PC-9 (cell line): Measurements from ENCODE around the gene KIF26A. TPM values are rescaled to one million over a fixed set of nuclear protein-coding genes. Genes with fewer than 3 reads are reported as not detected.

Source experiments
- BruUV-seq: library from RNA; stranded (reverse); fragments of 400-500 nt; replicated peaks from 2 replicates; lab custom pipeline; 2021; lab: Mats Ljungman, UMichigan
- CTCF ChIA-PET: fragments of 300-600 bp; sonication (Branson Sonifier 250); formaldehyde crosslinking; loops from one replicate; lab custom pipeline; 2022; ENCODE audit warnings: antibody characterized with exemption; lab: Charles Lee
- POLR2A ChIA-PET: fragments of 300-600 bp; sonication (Branson Sonifier 250); formaldehyde crosslinking; loops from one replicate; lab custom pipeline; 2022; ENCODE audit warnings: antibody characterized with exemption; ENCODE audit not compliant: unreplicated experiment; lab: Charles Lee
- DNase-seq, 2 experiments: peaks; one replicate each; pipeline versions ENCODE4 v3.0.0 to v3.0.0-alpha.2; 2015 to 2022; ENCODE audit warnings: mixed read lengths in 1 of 2
- H2AFZ ChIP-seq: fragments of 200-600 bp; sonication (generic); 2 replicates; pipeline ENCODE4 v1.8.1; 2017; ENCODE audit warnings: antibody characterized with exemption
- H3F3A ChIP-seq: fragments of 200-600 bp; sonication (generic); 2 replicates; pipeline ENCODE4 v1.8.1; 2017; ENCODE audit warnings: antibody characterized with exemption, mild to moderate bottlenecking, low read depth; ENCODE audit not compliant: insufficient read depth
- H3K27ac ChIP-seq: fragments of 200-600 bp; sonication (generic); 2 replicates; pipeline ENCODE4 v1.6.1; 2016; ENCODE audit warnings: mixed run types
- H3K27me3 ChIP-seq: fragments of 200-600 bp; sonication (generic); 2 replicates; pipeline ENCODE4 v1.6.1; 2016; ENCODE audit warnings: low read depth, mixed run types; ENCODE audit not compliant: insufficient read depth
- H3K36me3 ChIP-seq: fragments of 200-600 bp; sonication (generic); 2 replicates; pipeline ENCODE4 v1.6.1; 2016; ENCODE audit warnings: low read depth, mixed run types
- H3K4me1 ChIP-seq: fragments of 200-600 bp; sonication (generic); replicated peaks from 2 replicates; pipeline ENCODE4 v1.6.1; 2016; ENCODE audit warnings: mixed run types; ENCODE audit not compliant: insufficient read depth
- H3K4me2 ChIP-seq: fragments of 200-600 bp; sonication (generic); 2 replicates; pipeline ENCODE4 v1.6.1; 2017; ENCODE audit warnings: mixed run types
- H3K4me3 ChIP-seq: fragments of 200-600 bp; sonication (generic); 2 replicates; pipeline ENCODE4 v1.6.1; 2016; ENCODE audit warnings: mixed run types
- H3K79me2 ChIP-seq: fragments of 200-600 bp; sonication (generic); 2 replicates; pipeline ENCODE4 v1.6.1; 2017; ENCODE audit warnings: low read depth, mixed run types
- H3K9me2 ChIP-seq: fragments of 200-600 bp; sonication (generic); 2 replicates; pipeline ENCODE4 v1.8.1; 2017; ENCODE audit warnings: mild to moderate bottlenecking; ENCODE audit not compliant: insufficient read depth
- H3K9me3 ChIP-seq: fragments of 200-600 bp; sonication (generic); 2 replicates; pipeline ENCODE4 v1.8.1; 2016; ENCODE audit warnings: low read depth; ENCODE audit not compliant: insufficient read depth
- H4K20me1 ChIP-seq: fragments of 200-600 bp; sonication (generic); 2 replicates; pipeline ENCODE4 v1.8.1; 2017; ENCODE audit not compliant: insufficient read depth
- EZH2 ChIP-seq: fragments of 200-600 bp; sonication (generic); IDR thresholded peaks from 2 replicates; pipeline ENCODE4 v1.8.0; 2017; ENCODE audit warnings: antibody characterized with exemption, low read depth
- intact Hi-C: fragments of 100-400 bp; cut with micrococcal nuclease; formaldehyde crosslinking; loops from one replicate; pipeline ENCODE4 v1.10.0; 2022; ENCODE audit not compliant: unreplicated experiment
- total RNA-seq: library from RNA; stranded (reverse); gene quantifications from 2 replicates; pipeline ENCODE4 v1.2.3, GENCODE V29; 2021
- TF ChIP-seq, protein P1 (sequence below): fragments of 200-600 bp; sonication (generic); conservative IDR thresholded peaks from 2 replicates; pipeline ENCODE4 v1.6.1; 2017; ENCODE audit warnings: mixed run types, antibody characterized with exemption, mild to moderate bottlenecking, moderate library complexity

Gene KIF26A
- total RNA-seq, 1 experiment from 2014 or later, result 0.17 TPM

DNA sequence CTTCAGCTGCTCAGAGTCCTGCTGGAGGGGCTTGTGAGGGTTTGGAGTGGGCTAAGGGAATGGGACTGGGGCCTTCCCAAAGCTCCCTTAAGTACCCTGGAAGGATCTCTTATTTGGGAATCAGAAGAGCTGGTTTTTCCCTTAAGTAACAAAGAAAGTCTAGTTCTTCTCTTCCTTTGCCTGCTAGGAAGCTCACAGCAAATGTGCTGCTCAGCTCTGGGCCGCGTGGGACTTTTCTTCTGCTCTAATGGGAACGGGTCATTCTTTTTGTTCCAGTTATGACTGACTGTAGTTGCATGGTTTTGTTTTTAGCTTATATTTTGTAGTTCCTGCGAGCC, 6.0 kb downstream of the KIF26A start:
- Histone ChIP-seq H3K36me3 (no peaks in the 10 kb centered on the region), H3K9me3 (no peaks in the 10 kb centered on the region), H3K27ac (no peak overlapping the region), H3K9me2 (no peaks in the 10 kb centered on the region), H4K20me1 (no peaks in the 10 kb centered on the region), H3K4me2 (no peak overlapping the region), H3F3A (no peaks in the 10 kb centered on the region), H3K27me3 (peaks cover 80% of the 10 kb centered on the region), H3K4me1 (no peaks in the 10 kb centered on the region), H3K4me3 (no peak overlapping the region), H2AFZ (no peak overlapping the region), H3K79me2 (no peaks in the 10 kb centered on the region)
- no TSS peak for BruUV-seq
- TF ChIP-seq, protein P1, sequence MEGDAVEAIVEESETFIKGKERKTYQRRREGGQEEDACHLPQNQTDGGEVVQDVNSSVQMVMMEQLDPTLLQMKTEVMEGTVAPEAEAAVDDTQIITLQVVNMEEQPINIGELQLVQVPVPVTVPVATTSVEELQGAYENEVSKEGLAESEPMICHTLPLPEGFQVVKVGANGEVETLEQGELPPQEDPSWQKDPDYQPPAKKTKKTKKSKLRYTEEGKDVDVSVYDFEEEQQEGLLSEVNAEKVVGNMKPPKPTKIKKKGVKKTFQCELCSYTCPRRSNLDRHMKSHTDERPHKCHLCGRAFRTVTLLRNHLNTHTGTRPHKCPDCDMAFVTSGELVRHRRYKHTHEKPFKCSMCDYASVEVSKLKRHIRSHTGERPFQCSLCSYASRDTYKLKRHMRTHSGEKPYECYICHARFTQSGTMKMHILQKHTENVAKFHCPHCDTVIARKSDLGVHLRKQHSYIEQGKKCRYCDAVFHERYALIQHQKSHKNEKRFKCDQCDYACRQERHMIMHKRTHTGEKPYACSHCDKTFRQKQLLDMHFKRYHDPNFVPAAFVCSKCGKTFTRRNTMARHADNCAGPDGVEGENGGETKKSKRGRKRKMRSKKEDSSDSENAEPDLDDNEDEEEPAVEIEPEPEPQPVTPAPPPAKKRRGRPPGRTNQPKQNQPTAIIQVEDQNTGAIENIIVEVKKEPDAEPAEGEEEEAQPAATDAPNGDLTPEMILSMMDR, result no peak
- TF ChIP-seq EZH2, result no peak
- ChIA-PET CTCF (interaction anchor here (1.1 kb wide), 1 partner anchor 420 kb away, joined by 3 read pairs; no protein-coding TSS in a partner anchor), POLR2A (no interaction called here)
- no peak for DNase-seq
- intact Hi-C loops, result no loop called here

DNA sequence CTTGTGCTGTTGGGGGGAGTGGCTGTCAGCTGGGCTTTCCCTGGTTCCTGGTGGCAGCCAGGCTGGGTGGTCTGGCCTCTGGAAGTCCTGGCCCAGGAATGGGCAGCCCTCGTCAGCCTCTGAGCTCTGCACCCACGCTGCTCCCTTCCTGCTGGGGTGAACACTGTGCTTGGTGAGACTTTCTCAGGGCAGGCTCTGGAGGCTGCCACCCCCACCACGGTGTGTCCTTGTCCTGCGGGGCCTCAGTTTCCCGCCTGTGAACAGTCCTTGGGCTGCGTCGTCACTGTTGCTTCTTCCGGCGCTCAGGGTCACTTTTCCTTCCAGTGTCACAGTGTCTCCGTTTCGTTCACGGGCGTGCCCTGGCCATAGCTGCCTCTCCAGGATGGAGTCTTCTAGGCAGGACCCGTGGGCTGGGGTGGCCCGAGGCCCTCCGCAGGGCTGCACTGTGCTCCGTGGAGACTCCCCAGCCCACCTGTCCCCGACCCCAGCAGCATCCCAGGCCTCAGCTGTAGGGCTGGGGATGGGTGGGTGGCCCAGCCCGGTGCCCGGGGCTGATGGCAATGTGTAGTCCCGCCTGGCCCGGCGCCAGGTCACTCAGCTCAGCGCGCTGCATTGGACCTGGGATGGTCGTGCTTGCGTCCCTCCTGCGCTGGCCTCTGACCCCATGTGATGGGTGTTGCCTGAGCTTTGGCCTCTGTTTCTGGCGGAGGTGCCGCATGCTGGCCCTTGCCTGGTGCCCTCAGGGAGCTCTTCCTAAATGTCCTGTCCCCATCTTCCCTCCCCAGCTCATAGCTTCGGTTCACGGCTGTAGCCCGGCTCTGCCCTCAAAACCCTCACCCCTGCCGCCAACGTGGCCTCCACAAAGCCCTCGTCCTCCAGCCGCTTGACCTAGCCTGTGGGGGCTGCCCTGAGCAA, 6.8 kb downstream of the KIF26A start:
- CTCF ChIA-PET, result interaction anchor here (0.6 kb wide), 2 partner anchors 48 to 1363 kb away, joined by 4 to 7 read pairs; no protein-coding TSS in a partner anchor
- H3K27me3 ChIP-seq, result peaks cover 80% of the 10 kb centered on the region
- no peak overlapping the region for H3K4me3 ChIP-seq
- TF ChIP-seq EZH2, result no peak
- TF ChIP-seq, protein P1, result no peak
- no peaks in the 10 kb centered on the region for H3K9me2 ChIP-seq
- no peaks in the 10 kb centered on the region for H3F3A ChIP-seq
- POLR2A ChIA-PET, result no interaction called here
- H3K4me1 ChIP-seq, result no peaks in the 10 kb centered on the region
- no peaks in the 10 kb centered on the region for H3K9me3 ChIP-seq
- H3K27ac ChIP-seq, result no peak overlapping the region
- no peaks in the 10 kb centered on the region for H3K79me2 ChIP-seq
- intact Hi-C loops, result no loop called here
- BruUV-seq, result no TSS peak
- H3K36me3 ChIP-seq, result no peaks in the 10 kb centered on the region
- DNase-seq, result no peak
- H3K4me2 ChIP-seq, result no peak overlapping the region
- no peaks in the 10 kb centered on the region for H4K20me1 ChIP-seq
- no peak overlapping the region for H2AFZ ChIP-seq

DNA sequence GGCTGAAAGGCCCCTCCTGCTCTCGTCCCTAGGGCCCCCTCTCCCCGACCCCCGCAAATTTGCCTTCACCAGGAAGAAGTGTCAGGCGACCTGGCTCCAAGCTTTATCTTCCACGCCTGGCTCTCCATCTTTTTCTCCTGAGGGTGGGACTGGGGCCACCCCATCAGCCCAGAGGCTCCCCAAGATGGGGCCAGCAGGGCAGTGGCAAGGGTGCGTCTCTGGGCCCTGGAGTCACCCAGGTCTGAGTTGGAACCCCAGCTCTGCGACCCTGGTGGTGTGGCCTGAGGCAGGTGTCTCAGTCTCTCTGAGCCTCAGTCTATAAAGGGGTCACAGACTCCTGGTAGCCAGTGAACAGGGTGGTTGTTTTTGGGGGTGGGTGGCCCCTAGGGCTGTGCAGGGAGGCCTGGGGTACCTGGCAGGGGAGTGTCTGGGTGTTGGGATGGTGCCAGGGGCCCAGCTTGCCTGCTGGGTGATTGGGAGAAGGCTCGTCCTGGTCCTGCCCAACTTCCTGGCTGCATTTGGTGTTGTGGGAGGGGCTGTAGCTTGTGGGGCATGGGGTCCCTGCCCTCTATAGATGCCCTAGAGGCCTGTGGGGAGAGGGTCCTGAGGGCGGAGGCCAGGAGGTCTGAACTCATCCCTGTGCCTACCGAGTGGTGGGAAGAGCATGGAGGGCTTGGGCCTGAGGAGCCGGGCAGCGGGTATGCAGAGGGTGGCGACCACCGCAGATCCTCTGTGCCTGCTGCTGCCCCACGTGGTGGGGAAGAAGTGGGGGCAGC, 7.6 kb downstream of the KIF26A start:
- H3K9me2 ChIP-seq, result no peaks in the 10 kb centered on the region
- no peak for TF ChIP-seq EZH2
- TF ChIP-seq, protein P1, result no peak
- H2AFZ ChIP-seq, result no peak overlapping the region
- no peaks in the 10 kb centered on the region for H3K79me2 ChIP-seq
- intact Hi-C loops, result no loop called here
- H3K27ac ChIP-seq, result no peak overlapping the region
- ChIA-PET POLR2A (no interaction called here), CTCF (interaction anchor here (0.6 kb wide), 1 partner anchor 49 kb away, joined by 4 read pairs; no protein-coding TSS in a partner anchor)
- H4K20me1 ChIP-seq, result no peaks in the 10 kb centered on the region
- H3K36me3 ChIP-seq, result no peaks in the 10 kb centered on the region
- H3K4me1 ChIP-seq, result no peaks in the 10 kb centered on the region
- H3K4me2 ChIP-seq, result no peak overlapping the region
- H3F3A ChIP-seq, result no peaks in the 10 kb centered on the region
- H3K9me3 ChIP-seq, result no peaks in the 10 kb centered on the region
- no peak overlapping the region for H3K4me3 ChIP-seq
- DNase-seq, result no peak
- no TSS peak for BruUV-seq
- peaks cover 77% of the 10 kb centered on the region for H3K27me3 ChIP-seq
